ENCODE data around the gene NOSTRIN. TPM values are rescaled to one million over a fixed set of nuclear protein-coding genes. Genes with fewer than 3 reads are reported as not detected.
A peak's percentile ranks its signal among the peaks of the same experiment; 100 is the strongest.

Gene NOSTRIN
- total and polyA plus RNA-seq, 2 of the 8 experiments (the other 6 are each of a cell fraction or from before 2014, with no cell fraction given) = not detected

DNA sequence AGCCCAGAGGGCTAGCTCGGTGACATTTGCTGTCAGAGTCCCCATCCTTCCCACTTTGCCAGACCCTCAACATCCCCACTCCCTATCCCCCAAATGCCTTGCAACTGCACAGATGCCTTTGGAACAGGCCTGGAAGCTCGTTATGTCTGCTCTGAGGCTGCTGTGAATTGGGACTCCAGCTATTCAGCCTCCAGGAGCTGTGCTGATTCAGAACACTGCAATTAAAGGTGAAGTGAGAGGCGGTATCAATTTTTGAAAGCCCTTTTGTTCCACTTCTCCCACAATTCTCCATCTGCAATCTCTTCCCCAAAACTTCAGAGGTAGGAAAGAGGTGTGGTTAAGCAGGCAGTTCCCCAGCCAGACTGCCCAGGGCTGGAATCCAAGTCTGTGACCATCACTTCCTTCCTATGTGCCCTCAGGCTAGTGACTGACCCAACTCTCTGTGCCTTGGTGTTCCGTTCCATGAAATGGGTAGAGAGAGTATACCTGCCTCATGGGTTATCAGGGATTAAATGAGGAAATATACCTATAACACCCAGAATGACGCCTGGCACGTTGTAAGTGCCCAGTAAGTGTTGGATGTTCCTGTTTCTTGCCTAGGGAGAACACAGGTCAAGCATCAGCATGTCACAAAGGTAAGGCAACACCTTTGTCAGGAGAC lies 17.5 kb downstream of the NOSTRIN start:
- Histone ChIP-seq H3K79me1 (ENCODE audit: low read depth, low read length) (no peaks in the 10 kb centered on the region), H3K14ac (ENCODE audit: insufficient read length) (no peak overlapping the region), H3K18ac (ENCODE audit: extremely low read depth, low read length) (no peak overlapping the region), H2BK120ac (replicated peaks; ENCODE audit: low read depth, low read length) (no peak overlapping the region), H2BK5ac (ENCODE audit: low read depth, low read length) (no peak overlapping the region), H3K27ac (ENCODE audit: low read depth, low read length) (no peak overlapping the region), H3K9ac (replicated peaks in 1 of 4; ENCODE audit: extremely low read depth in 1 of 4, low read depth in 3 of 4, low read length in 3 of 4) (no peak overlapping the region), H2BK12ac (ENCODE audit: low read depth, low read length) (no peak overlapping the region), H2BK15ac (ENCODE audit: low read length) (no peak overlapping the region), H3K4me1 (replicated peaks in 1 of 4; ENCODE audit: control insufficient read depth in 3 of 4, insufficient read depth in 4 of 4, low read length in 3 of 4) (peaks cover 0 to 3% (median 0%) of the 10 kb centered on the region in 4 experiments; a peak in 1 of 7 replicates), H3K4ac (replicated peaks; ENCODE audit: insufficient read length, low read depth, low read length) (no peak overlapping the region), H2BK20ac (ENCODE audit: low read length) (no peak overlapping the region), H3K79me2 (ENCODE audit: control insufficient read depth in 1 of 2, insufficient read depth in 2 of 2, low read length in 2 of 2) (no peaks in the 10 kb centered on the region), H2AFZ (ENCODE audit: low read length) (no peak overlapping the region), H4K91ac (replicated peaks; ENCODE audit: insufficient read length, low read length) (no peak overlapping the region), H3K36me3 (ENCODE audit: control insufficient read depth in 2 of 4, insufficient read depth in 4 of 4, low read length in 3 of 4) (no peaks in the 10 kb centered on the region), H3K23me2 (ENCODE audit: low read depth, low read length) (no peaks in the 10 kb centered on the region), H3K9me3 (ENCODE audit: insufficient read depth in 2 of 2, low read depth in 1 of 2, low read length in 1 of 2) (no peaks in the 10 kb centered on the region), H3K4me2 (ENCODE audit: insufficient read depth in 1 of 2, low read depth in 2 of 2, low read length in 2 of 2) (no peak overlapping the region), H3K56ac (replicated peaks; ENCODE audit: insufficient read length, low read depth, low read length) (no peak overlapping the region), H2AK5ac (ENCODE audit: low read depth, low read length) (no peak overlapping the region), H3K23ac (ENCODE audit: insufficient read length) (no peak overlapping the region), H3K4me3 (ENCODE audit: extremely low read depth in 1 of 4, insufficient read depth in 2 of 4, low read depth in 3 of 4, low read length in 4 of 4) (no peak overlapping the region), H4K20me1 (replicated peaks in 1 of 2; ENCODE audit: control insufficient read depth in 1 of 2, insufficient read depth in 2 of 2, low read length in 2 of 2) (no peaks in the 10 kb centered on the region), H4K5ac (ENCODE audit: insufficient read length, low read depth, low read length) (no peak overlapping the region), H3K27me3 (replicated peaks in 1 of 4; ENCODE audit: control insufficient read depth in 3 of 4, extremely low read depth in 1 of 4, insufficient read depth in 3 of 4, low read length in 3 of 4) (peaks cover 0 to 1% (median 0%) of the 10 kb centered on the region in 4 experiments; a peak in 1 of 7 replicates), H4K8ac (ENCODE audit: extremely low read depth, insufficient read depth, low read length) (no peak overlapping the region)
- DNase-seq (ENCODE audit: low read depth in 1 of 2, low spot score in 2 of 2) (no peak), FAIRE-seq (no peak)
- TF ChIP-seq CREB1 (IDR thresholded peaks at IDR 0.05) (no peak), KDM1A (IDR thresholded peaks at IDR 0.05; ENCODE audit: borderline replicate concordance, low read length) (0 out of 2 replicates have a peak, but pooled peaks have one; percentile 23)
- ChIA-PET POLR2A (ENCODE audit: partially characterized antibody) (no interaction called here), CTCF (ENCODE audit: partially characterized antibody) (no interaction called here)
- 83% methylated on average over 6 of the region's 6 CpGs; no CpG with 5 or more reads in 1 of the 2 experiments for WGBS, 2 experiments (ENCODE audit: extremely low coverage in 1 of 2, insufficient coverage in 1 of 2, insufficient read length in 1 of 2, insufficient replicate concordance in 2 of 2, low coverage in 1 of 2, low lambda C conversion rate in 2 of 2, missing lambda C conversion rate in 1 of 2)

Data from H1 (cell line).